Measurements from ENCODE around the gene SPNS2.

GRCh38 chr17:4509401-4509800, 10.7 kb downstream of the SPNS2 start:
- TF ChIP-seq ZFP30 (CRISPR knock-in tag; IDR thresholded peaks at IDR 0.05): no peak
- TF ChIP-seq OSR1 (CRISPR knock-in tag; IDR thresholded peaks at IDR 0.05): no peak
- no peak for TF ChIP-seq RARB (CRISPR knock-in tag; IDR thresholded peaks at IDR 0.05)
- TF ChIP-seq, protein P1, sequence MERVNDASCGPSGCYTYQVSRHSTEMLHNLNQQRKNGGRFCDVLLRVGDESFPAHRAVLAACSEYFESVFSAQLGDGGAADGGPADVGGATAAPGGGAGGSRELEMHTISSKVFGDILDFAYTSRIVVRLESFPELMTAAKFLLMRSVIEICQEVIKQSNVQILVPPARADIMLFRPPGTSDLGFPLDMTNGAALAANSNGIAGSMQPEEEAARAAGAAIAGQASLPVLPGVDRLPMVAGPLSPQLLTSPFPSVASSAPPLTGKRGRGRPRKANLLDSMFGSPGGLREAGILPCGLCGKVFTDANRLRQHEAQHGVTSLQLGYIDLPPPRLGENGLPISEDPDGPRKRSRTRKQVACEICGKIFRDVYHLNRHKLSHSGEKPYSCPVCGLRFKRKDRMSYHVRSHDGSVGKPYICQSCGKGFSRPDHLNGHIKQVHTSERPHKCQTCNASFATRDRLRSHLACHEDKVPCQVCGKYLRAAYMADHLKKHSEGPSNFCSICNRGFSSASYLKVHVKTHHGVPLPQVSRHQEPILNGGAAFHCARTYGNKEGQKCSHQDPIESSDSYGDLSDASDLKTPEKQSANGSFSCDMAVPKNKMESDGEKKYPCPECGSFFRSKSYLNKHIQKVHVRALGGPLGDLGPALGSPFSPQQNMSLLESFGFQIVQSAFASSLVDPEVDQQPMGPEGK (CRISPR knock-in tag; IDR thresholded peaks at IDR 0.05; ENCODE audit: borderline replicate concordance): no peak
- TF ChIP-seq PPARA (CRISPR knock-in tag; IDR thresholded peaks at IDR 0.05; ENCODE audit: borderline replicate concordance): no peak
- TF ChIP-seq TOX (CRISPR knock-in tag; IDR thresholded peaks at IDR 0.05; ENCODE audit: borderline replicate concordance): no peak
